Right ventricle myocardium superior (tissue), 1 donor: ENCODE results near the gene C3. TPM values are rescaled to one million over a fixed set of nuclear protein-coding genes. Genes with fewer than 3 reads are reported as not detected.
A peak's percentile ranks its signal among the peaks of the same experiment; 100 is the strongest.
"Not testable (repeated sequence)": the region's sequence is repeated elsewhere in the genome, so short reads cannot be mapped to it uniquely, and the experiment has no call there.

Source experiments
- ATAC-seq: fragments of 200-7000 bp; cut with Tn5 transposase; one replicate; pipeline ENCODE4 v1.9.1; 2020; ENCODE audit warnings: mild to moderate bottlenecking; ENCODE audit not compliant: poor library complexity
- DNase-seq: peaks from one replicate; pipeline ENCODE4 v3.0.0-alpha.2; 2020
- intact Hi-C: fragments of 100-400 bp; cut with DNase I; formaldehyde crosslinking; loops from one replicate; pipeline ENCODE4 v1.11.2; 2022
- long read RNA-seq: library from polyadenylated mRNA; unstranded; transcript quantifications from one replicate; pipeline ENCODE4 v2.0.0, GENCODE V29; 2021
- total RNA-seq: library from RNA; stranded (reverse); fragmentation: NEBNext Ultra II Directional; extraction: Animal tissue kit (Norgen Biotek cat#: 25700); gene quantifications from one replicate; pipeline ENCODE4 v1.2.1, GENCODE V29; 2021
- donor health status: DM: no; HTN: yes; CAD: no; lungs with severe emphysema.

The C3 gene
- 308 TPM for total RNA-seq
- long read RNA-seq, full-length matches to known transcripts, result 68 of 259 reads
- long read RNA-seq, partial matches to known transcripts, result 184 of 259 reads
- long read RNA-seq, other reads (novel, unspliced or antisense), result 7 of 259 reads

DNA sequence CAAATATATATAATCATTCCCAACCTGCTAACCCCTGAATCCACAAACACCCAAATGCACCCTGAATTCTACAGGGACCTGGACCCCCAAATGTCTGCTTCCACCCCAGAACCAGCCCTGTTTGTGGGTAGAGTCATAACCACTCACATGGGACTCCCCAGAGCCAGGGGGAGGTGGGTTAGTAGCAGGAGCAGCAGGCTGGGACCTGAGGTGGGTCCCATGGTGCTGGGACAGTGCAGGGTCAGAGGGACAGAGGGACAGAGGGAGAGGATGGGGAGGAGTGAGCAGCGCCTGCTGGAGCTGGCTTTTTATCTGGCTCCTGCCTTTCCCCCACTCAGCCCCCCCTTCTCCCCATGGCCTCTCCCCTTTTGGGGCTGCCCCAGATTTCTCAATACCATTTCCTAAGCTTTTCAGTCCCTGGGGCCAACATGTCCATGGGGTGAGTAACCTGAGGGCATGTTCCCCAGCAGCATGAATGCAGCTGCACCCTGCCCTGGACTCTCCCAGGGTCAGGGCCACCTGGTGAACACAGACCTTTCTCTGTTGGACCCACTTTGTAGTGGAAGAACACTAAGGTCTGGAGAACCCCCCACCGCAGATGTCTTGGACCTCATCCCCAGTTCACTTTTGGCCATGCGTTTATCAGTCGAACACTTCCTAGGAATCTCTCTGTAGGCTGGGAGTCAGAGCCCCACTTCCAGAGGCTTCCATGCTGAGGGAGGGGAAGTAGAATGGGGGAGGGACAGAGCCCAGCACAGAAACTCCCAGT, at the start of gene C3:
TSS of gene C3 (minus strand) at position 282 of the 769 bp plus-strand sequence. CDS start at position 221, 61 bp downstream.
- intact Hi-C loops, result no loop called here
- peak; percentile 80 for ATAC-seq
- DNase-seq, result peak; percentile 68

DNA sequence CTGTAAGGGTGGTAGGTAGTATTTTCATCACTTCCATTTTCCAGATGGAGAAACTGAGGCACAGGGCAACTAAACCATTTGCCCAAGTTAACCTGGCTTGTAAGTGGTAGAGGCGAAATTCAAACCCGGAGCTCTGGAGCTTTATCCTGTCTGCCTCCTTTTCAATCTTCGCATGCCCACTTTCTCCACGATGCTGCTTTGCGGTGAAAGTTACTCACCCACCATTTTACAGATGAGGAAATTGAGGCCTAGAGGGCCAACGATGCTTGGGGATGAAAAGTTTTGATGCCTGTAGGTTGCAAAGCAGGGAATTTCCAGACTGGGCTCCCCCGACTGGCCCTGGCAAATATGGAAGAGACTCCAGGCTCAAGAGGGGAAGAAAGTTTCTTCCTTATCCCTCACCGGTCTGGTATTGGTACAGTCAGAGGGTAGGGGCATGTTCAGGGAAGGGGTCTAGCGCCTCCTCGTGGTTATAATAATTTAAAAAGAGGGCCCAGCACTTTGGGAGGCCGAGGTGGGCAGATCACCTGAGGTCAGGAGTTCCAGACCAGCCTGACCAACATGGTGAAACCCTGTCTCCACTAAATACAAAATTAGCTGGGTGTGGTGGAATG, 48.7 kb upstream of the C3 start:
- DNase-seq, result no peak
- ATAC-seq, result no peak
- intact Hi-C loops, result no loop called here

DNA sequence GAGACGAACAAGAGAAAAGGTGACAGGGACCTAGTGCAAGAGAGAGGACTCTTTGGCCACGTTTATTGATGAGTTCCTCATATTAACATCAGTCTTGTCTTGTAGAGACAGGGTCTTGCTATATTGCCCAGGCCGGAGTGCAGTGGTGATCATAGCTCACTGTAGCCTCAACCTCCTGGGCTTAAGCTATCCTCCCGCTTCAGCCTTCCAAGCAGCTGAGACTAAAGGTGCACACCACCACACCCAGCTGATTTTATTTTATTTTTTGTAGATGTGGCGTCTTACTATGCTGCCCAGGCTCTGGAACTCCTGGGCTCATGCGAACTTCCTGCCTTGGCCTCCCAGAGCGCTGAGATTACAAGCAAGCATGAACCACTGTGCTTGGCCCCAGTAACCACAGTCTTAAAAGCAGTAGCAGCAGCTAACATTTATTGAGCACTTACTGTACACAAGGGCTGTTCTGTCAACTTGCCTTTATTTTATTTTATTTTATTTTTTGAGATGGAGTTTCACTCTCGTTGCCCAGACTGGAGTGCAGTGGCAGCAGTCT, 47.9 kb upstream of the C3 start:
- no peak for DNase-seq
- no peak for ATAC-seq
- intact Hi-C loops, result no loop called here

DNA sequence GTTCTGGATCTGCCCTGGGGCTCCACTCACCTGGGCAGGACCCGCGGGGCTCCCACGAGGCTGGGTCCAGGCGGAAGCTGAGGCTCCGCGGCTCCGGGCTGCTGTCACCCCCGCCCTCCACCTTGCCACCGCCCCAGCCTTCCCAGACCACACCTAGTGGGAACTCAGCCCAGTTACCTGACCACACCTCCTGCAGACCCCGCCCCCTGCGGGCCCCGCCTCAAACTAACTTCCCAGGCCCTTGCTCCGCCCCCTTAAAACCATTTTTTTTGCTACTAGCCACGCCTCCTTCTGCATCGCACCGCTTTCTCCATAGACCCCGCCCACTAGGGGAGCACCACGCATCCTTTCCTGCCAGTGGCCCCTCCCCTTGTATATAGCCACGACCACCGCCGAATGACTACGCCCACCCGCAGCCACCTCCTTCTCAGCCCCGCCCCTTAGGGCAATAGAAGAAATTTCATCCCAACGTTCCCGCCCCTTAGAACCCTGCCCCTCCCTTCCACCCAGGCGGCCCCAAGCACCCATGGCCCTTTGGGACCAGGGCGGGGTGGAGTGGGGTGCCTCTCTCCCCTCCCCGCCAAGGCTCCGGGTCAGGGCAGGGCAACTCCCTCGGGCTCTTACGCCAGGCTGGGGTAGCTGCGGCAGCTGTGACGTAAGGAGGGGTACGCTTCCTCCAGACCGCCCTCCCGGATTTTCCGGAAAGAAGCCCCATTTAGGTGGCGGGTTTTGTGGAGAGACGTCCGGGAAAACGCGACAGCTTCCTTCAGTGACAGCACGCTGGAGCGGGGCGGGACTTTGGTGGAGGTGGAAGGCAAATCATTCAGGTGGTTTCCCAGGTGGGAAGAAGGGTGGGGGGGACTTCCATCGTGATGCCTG, 47.1 kb upstream of the C3 start, which contains the start of gene SH2D3A:
TSS of gene SH2D3A (minus strand) at position 79 of the 879 bp plus-strand sequence. CDS start 3,687 bp downstream, outside the sequence.
- ATAC-seq, result peak; percentile 45
- intact Hi-C loops, result no loop called here
- DNase-seq, result peak; percentile 82

DNA sequence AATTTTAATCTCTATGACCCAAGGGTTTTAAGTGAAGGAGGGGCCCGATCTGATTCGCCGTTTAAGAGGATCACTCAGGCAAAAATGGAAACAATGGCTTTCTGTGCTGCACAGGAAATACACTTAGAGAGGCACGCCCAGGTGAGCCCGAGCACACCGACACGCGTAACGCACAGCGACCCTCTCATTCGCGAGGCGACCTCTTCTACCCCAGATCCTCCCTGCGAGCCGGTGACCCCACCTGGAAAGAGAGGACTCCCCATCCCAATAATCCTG, 46.6 kb upstream of the C3 start:
- no peak for DNase-seq
- ATAC-seq, result peak; percentile 26
- intact Hi-C loops, result no loop called here

DNA sequence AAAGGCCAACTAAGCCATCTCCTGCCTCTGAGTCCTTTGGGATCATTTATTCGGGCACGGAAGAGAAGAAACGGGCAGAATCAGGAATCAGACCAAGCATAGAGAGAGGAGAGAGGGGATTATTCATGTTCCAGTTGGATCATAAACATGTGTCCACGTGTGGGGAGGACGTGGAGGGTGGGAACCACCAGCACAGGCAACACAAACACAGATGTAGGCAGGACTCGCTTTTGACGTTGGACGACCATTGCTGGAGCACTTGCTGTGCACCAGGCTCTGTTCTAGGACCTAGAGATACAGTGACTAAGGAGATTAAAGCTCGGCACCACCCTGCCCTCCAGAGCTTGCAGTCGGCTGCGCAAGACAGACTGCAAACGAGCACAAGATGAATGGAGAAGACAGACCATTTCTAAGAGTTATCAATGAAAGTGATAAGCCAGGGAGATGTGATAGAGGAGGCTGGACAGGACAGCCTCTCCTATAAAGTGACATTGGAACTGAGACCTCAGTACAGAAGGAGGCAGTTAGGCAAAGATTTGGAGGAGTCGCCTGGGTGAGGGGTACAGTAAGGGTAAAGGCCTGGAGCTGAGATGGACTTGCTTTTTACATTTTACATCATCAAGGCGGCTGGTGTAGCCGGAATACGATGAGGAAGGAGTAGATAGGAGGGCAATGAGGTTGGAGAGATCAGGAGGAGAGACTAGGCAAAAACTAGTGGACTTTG, 46.1 kb upstream of the C3 start:
- ATAC-seq, result no peak
- intact Hi-C loops, result no loop called here

DNA sequence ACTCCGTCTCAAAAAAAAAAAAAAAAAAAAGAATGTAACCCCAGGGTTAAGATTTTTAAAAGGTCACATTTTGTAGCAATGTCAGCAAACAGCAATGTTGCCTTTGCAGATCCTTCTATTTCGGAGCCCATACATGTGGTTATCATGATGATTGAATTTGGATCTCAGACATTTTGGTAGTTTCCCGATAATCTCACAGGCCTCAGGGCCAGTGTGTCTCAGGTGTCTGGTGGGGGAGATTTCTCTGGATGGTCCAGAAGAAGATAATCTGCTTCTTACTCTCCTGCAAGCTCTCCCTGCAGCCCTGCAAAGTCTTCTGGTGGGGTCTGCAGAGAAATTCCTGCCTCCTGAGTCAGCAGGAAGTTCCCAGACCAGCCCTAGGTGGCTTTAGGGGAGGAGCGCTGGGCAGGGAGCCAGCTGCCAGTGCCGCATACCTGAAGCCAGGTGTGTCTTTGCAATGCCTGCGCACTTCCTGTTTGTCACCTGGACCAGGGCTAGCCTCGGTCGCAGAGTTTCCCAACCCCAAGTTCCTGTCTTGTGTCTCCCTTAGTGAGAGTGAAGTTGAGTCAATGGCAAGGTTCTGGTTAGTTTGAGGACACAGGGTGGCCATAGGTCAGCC, 45.4 kb upstream of the C3 start:
- DNase-seq, result no peak
- intact Hi-C loops, result no loop called here
- ATAC-seq, result no peak

More for the DNA sequence above, 46.1 kb upstream of the C3 start:
- DNase-seq, result no peak

DNA sequence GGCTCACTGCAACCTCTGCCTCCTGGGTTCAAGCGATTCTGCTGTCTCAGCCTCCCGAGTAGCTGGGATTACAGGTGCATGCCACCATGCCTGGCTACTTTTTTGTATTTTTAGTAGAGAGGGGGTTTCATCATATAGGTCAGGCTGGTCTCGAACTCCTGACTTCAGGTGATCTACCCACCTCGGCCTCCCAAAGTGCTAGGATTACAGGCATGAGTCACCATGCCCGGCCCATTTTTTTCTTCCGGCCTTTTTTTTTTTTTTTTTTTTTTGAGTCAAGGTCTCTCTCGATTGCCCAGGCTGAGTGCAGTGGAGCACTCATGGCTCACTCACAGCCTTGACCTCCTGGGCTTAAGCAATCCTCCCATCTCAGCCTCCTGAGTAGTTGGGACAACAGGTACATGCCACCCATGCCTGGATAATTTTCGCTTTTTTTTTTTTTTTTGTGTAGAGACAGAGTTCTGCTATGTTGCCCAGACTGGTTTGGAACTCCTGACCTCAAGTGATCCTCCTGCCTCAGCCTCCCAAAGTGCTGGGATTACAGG, 41.9 kb upstream of the C3 start:
- DNase-seq, result not testable (repeated sequence)

DNA sequence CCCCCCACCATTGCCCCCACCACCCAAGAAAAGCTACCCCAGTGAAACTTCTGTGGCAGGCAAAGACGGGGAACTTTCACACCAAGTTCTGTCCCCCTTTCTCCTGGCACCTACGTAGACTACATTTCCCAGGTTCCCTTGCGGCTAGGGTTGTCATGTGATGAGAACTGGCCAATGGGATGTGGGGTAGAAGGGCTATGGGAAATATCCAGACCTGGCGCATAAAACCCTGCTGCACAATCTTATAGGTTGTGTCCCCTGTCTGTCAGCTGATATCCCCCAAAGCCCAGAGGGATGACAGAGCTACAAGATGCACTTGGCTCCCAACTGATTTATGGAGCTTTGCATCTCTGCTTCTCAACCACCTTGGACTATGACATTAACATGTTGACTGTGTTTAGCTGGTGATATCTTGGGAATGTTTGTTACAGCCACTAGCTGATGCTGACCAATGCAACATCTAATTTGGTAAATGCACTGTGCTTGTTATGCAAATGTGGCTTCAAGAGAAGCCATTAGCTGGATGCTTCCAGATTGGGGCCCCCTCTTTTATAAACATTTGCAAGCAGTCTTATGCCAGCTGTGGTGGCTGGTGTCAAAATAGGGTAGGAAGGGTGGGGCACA, 40.7 kb upstream of the C3 start:
- no peak for DNase-seq
- intact Hi-C loops, result no loop called here
- peak; percentile 48 for ATAC-seq

More for the DNA sequence above, 41.9 kb upstream of the C3 start:
- intact Hi-C loops, ATAC-seq: not testable (repeated sequence)

DNA sequence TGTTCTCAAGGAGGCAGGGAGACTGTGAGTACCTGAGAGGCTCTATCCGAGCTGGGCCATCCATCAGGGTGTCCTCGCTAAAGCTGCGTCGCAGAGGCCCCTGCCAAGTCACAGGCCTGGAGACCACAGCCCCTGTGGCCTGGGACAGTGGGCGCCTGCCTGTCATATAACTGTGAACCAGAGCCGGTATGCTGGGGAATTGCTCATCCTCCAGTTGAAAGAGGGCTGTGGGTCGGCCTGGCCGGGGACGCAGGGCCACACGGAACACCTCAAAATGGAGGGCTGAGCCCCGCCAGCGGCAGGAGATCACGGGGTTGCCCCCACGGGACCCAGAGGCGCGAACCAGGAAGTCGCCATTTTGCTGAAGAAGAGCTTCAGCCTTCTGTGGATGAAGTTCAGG, 40.2 kb upstream of the C3 start:
- intact Hi-C loops, result no loop called here
- ATAC-seq, result no peak
- no peak for DNase-seq

DNA sequence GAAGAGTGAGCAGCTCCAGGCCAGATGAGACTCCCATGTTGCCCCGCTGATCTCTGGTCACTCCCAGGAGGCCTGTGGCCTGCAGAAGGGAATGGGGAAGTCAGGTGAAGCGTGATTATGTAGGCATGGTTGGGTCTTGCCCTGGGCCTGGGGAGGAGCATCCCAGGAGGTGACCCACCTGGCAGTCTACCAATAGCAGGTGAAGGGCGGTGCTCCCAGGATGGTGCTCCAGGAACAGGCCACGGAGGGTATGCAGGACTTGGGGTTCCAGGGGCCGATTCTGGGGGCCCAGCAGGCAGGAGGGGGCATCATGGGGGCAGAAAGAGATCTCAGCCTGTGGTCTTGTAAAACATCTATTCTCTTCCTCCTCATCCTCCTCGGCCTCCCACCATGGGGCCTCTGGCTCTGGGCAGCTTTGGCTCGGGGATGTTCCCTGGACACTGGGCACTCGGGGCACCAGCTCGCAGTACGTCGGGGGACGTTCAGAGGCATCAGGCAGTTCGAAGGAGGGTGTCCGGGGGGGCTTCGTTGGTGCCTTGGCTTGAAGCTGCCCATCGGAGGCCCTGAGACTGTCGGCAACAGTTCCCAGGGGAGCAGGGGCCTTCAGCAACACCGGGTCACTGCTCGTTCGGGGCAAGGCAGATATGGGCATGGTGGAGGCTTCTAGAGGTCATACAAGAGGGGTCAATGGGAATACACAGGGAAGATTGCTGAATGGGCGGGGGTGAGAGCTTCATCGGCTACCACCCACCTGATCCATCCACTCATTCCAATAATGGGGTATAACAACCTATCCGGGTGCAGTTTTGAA, 34.4 kb upstream of the C3 start:
- no peak for DNase-seq
- intact Hi-C loops, result no loop called here

DNA sequence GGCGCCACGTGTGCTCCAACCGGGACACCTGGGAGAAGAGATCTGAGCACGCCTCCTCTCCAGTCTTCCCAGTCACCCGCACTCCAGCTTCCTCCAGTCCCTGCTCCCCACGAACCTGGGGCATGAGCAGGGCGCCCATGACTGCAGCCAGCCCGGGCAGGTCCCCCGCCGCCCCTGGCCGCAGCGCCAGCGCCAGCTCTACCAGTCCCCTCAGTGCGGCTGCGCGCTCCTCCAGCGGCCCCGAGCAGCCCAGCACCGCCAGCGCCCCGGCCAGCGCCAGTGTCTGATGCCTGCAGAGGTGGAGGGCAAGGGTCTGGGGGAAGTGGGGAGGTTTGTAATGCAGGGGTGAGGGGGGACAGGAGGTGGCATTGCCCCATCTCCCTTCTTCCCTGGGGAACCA, 33.7 kb upstream of the C3 start:
- ATAC-seq, result no peak
- intact Hi-C loops, result no loop called here
- no peak for DNase-seq

More for the DNA sequence above, 34.4 kb upstream of the C3 start:
- no peak for ATAC-seq

DNA sequence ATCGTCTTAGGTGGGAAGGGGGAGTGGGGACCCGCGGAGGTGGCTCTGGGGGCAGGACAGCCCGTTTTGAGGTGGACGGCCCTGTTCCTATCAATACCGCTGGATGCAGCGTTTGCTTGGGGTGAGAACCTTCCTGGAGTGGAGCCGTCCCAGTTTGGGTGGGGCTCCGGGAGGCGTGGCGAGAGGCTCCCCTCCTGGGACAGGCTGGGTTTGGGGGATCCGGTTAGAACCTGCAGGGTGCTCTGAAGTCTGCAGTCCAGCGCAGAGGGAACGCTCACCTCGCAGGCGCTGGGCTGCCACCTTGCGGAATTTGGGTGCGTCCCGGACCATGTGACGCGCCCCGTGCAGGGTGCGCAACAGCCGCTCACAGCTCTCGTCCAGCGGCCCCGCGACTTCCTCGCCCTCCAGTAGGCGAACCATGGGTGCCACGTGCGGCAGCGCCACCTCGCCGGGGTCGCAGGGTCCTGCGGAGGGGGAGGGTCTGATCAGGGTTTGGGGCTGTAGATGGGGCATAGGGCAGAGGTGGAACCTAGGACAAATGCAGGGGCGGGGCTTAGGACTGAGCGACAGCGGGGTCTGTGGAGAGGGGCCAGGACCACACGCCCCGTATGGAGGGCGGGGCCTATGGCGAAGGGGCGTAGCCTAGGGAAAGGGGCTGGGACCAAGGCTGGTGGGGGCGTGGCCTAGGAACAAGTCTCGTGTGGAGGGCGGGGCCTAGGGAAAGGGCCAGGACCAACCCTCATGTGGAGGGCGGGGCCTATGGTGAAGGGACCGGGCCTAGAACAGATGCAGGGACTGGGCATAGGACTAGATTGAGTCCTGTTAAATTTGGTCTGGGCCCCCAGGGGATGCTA, 33.0 kb upstream of the C3 start:
- ATAC-seq (peak; percentile 86), DNase-seq (peak; percentile 87)
- intact Hi-C loops, result no loop called here

DNA sequence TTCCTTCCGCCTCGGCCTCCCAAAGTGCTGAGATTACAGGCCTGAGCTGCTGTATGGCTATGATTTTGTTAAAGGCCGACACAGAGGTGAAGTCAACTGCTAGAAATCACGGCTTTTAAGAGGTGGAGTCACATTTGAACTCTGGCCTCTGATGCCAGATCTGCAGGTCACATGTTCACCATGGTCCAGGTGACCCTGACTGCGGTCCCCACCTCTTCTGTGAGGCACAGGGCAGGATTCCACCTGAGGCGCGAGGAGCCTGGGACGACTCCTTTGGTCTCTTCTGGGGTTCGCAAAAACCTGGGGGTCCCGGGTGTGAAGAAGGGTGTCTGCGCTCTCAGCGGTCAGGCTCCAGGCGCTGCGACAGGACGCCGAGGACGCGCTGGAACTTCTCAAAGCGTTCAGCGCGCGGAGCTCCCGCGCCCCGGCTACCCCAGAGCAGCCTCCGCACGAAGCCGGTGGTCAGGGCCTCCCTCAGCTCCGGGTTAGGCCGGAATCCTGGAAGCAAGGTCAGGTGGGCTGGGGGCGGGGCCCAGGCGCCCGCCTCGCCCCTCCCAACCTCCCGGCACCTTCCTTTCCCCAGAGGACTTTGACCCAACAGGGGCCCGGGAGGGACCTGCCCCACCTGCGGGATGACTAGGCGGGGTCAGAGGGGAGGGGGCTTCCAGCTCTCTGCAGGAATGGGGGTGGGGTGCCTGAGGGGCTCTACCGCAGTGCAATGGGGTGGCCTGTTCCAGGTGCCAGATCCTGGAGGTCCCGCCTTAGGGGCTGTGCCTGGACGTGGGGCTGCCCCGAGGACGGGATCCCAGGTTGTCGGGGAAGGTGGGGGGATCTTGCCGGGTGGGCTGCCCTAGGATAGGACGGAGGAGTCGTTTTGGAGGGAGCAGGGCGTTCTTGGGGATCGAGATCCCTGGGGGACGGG, 32.1 kb upstream of the C3 start:
- intact Hi-C loops, result no loop called here
- DNase-seq (no peak), ATAC-seq (no peak)

DNA sequence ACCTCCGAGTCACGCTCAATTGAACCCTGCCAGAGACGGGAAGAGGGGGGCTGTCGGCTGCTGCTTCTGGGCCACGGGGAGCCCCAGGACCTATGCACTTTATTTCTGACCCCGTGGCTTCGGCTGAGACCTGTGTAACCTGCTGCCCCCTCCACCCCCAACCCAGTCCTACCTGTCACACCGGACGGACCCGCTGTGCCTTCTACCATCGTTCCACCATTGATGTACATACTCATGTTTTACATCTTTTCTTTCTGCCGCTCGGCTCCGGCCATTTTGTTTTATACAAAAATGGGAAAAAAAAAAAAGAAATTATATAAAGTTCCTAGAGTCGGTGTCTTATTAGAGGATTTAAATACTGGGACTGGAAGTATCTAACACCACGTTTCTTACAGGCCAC, 30.7 kb upstream of the C3 start:
- intact Hi-C loops, result no loop called here
- DNase-seq, result no peak
- ATAC-seq, result no peak
